Breast epithelium (tissue), 3 donors: Measurements from ENCODE around the gene SASH3.

Experiments used
- CTCF ChIP-seq, 3 donors: fragments of 450-650 bp; IDR thresholded peaks; one replicate each; pipeline ENCODE4 v1.5.1; 2016 to 2017; ENCODE audit warnings: antibody characterized with exemption in 3 of 3, mild to moderate bottlenecking in 3 of 3, moderate library complexity in 3 of 3
- POLR2AphosphoS5 ChIP-seq, 3 donors: sonication (generic); formaldehyde crosslinking; IDR thresholded peaks; one replicate each; pipeline ENCODE4 v1.6.1; 2017; ENCODE audit warnings: antibody characterized with exemption in 3 of 3

DNA sequence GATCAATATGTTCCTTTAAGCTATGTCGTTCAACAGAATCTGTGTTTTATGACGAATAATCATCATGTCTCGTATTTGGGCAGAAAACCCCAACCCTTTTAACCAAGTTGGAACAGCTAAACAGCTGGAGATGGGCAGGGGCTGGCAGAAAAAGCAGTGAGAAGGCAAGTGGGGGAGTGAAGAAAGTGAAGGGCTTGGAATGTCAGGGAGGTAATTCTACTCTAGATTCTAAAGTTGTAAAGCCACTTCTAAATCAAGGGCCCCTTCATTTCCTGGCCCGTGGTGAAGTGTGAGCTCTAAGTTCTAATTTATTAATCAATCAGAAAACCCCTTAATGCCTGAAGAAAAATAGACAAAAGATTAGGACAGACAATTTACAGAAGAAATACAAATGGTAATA, 20.4 kb downstream of the SASH3 start:
- TF ChIP-seq CTCF (IDR thresholded peaks at IDR 0.05) = no peak
- no peak for TF ChIP-seq POLR2AphosphoS5 (IDR thresholded peaks at IDR 0.05)
